ENCODE results near the gene DOK5.
A peak's percentile ranks its signal among the peaks of the same experiment; 100 is the strongest.

Gene DOK5

GRCh38 chr20:54438166-54438565 is 37.2 kb upstream of the DOK5 start:
- no peak for TF ChIP-seq CTCF (conservative IDR thresholded peaks at IDR 0.05)
- TF ChIP-seq ZFX (IDR thresholded peaks at IDR 0.05), result no peak
- no peak overlapping the region for H3K27ac ChIP-seq

DNA sequence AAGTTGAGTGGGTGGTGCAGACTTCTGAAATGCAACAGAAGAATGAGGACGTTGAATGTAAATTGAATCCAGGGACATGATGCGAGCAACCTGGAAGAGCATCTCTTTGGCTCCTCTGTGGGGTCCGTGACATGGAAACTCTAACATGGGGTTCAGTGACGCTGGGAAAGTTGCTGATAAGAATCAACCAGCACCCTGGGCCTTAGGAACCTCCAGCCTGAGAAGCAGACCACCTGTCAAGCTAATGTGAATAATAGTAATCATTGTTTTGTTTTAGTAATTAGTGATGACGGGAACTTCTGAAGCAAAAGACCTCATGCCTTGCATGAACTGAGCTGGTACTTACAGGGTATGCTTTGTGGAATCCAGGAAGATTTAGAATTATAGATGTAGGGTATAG is 25.2 kb upstream of the DOK5 start:
- no peak overlapping the region for H3K27ac ChIP-seq
- TF ChIP-seq ZFX (IDR thresholded peaks at IDR 0.05) (no peak), CTCF (conservative IDR thresholded peaks at IDR 0.05) (no peak)

- TF ChIP-seq ZFX (IDR thresholded peaks at IDR 0.05) (no peak), CTCF (conservative IDR thresholded peaks at IDR 0.05) (no peak)
- no peak overlapping the region for H3K27ac ChIP-seq
Observed at GRCh38 chr20:54451171-54451570, 24.2 kb upstream of the DOK5 start.

DNA sequence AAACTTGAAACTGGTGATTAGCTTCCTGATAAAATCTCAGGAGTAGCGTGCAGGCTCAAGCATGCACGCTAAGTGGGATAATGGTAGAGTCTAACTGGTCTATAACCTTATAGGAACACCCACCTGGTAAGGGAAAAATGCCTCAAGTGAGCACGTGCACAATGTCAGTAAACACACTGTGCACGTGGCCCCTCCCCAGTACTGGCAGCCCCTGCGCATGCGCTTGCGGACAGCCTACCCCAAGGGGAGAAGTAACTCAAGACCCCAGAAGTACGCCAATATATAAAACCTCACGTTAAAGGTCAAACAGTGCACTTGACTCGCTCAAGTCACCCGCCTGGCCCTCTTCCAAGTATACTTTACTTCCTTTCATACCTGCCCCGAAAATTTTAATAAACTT is 23.1 kb upstream of the DOK5 start:
- TF ChIP-seq CTCF (conservative IDR thresholded peaks at IDR 0.05), result no peak
- TF ChIP-seq ZFX (IDR thresholded peaks at IDR 0.05), result no peak
- H3K27ac ChIP-seq, result no peak overlapping the region

DNA sequence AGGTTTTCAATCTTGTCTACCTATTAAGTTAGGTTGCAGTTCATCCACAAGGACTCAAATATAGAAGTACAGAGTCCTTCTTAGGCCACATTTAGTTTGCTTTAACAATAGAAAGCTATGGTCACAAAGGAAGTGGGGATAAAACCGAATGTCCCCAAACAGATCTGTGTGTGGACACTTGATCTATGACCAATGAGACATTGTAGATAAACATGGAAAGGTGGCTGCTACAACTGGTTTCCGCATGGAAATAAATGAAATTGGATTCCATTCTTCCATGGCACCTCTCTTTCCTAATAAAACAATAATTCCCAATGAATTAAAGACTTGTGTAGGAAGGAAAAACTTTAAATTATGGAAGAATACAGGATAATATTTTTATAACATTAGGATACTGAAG is 20.4 kb upstream of the DOK5 start:
- TF ChIP-seq CTCF (conservative IDR thresholded peaks at IDR 0.05) (no peak), ZFX (IDR thresholded peaks at IDR 0.05) (no peak)

GRCh38 chr20:54456423-54456822 is 19.0 kb upstream of the DOK5 start:
- TF ChIP-seq CTCF (conservative IDR thresholded peaks at IDR 0.05) (no peak), ZFX (IDR thresholded peaks at IDR 0.05) (no peak)
- H3K27ac ChIP-seq, result no peak overlapping the region

More for the DNA sequence above, 20.4 kb upstream of the DOK5 start:
- no peak overlapping the region for H3K27ac ChIP-seq

- no peak overlapping the region for H3K27ac ChIP-seq
- TF ChIP-seq ZFX (IDR thresholded peaks at IDR 0.05), result no peak
- TF ChIP-seq CTCF (conservative IDR thresholded peaks at IDR 0.05), result peak; percentile 10; the same call in 1 of the 2 replicates
Observed at GRCh38 chr20:54456961-54457360, 18.4 kb upstream of the DOK5 start.
